ENCODE results near the gene HADH. TPM values are rescaled to one million over a fixed set of nuclear protein-coding genes. Genes with fewer than 3 reads are reported as not detected.

HADH gene
- total RNA-seq, 2 experiments from 2014 or later = 31.2 to 78.7 TPM

DNA sequence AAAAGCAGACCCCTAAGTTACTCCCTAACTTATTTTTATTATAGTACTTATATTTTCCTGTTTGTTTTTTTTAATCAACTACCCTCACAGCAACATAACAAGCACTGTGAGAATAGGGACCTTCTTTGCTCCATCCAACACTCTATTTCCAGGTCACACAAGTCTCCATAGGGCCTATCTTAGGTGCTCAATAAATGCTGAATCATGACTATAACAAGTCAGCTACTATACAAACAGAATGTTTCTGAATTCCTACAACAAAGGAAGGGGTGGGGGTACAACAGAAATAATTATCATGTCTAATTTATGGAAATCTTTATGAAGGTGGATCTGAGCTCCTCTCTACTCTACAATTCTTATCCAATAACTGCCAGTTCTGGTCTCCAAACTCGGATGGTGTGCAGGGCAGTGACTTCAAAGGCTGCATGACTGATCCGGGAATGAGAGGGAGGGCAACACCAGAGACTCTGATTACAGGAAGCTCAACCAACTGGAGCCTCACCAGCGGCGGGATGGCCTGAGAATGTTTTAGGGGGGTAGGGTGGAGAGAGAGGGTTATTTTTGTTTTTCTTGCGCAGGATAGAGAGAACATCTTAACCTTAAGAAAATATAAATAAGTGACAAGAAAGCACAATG is 71.1 kb downstream of the HADH start:
- no peaks in the 10 kb centered on the region for H3K9me3 ChIP-seq (ENCODE audit: low read length)
- TF ChIP-seq EZH2phosphoT487 (IDR thresholded peaks at IDR 0.05; ENCODE audit: borderline replicate concordance, low read depth, low read length) = no peak
- TF ChIP-seq, protein P1, sequence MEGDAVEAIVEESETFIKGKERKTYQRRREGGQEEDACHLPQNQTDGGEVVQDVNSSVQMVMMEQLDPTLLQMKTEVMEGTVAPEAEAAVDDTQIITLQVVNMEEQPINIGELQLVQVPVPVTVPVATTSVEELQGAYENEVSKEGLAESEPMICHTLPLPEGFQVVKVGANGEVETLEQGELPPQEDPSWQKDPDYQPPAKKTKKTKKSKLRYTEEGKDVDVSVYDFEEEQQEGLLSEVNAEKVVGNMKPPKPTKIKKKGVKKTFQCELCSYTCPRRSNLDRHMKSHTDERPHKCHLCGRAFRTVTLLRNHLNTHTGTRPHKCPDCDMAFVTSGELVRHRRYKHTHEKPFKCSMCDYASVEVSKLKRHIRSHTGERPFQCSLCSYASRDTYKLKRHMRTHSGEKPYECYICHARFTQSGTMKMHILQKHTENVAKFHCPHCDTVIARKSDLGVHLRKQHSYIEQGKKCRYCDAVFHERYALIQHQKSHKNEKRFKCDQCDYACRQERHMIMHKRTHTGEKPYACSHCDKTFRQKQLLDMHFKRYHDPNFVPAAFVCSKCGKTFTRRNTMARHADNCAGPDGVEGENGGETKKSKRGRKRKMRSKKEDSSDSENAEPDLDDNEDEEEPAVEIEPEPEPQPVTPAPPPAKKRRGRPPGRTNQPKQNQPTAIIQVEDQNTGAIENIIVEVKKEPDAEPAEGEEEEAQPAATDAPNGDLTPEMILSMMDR (conservative IDR thresholded peaks at IDR 0.05; ENCODE audit: low read length) = no peak
- CTCF ChIA-PET (ENCODE audit: unreplicated experiment) = interaction anchor here (0.7 to 1.2 kb wide), 2 partner anchors 26 to 31 kb away, joined by 3 read pairs; no protein-coding TSS in a partner anchor
- peaks cover 95% of the 10 kb centered on the region for H3K36me3 ChIP-seq (ENCODE audit: insufficient read depth, low read length)
- no peak overlapping the region for H3K27ac ChIP-seq (ENCODE audit: low read depth, low read length, poor library complexity, severe bottlenecking)
- H3K4me3 ChIP-seq (ENCODE audit: low read depth, low read length, poor library complexity, severe bottlenecking) = no peak overlapping the region
- H3K4me2 ChIP-seq (ENCODE audit: low read length) = no peak overlapping the region
- intact Hi-C loops (cut with micrococcal nuclease; ENCODE audit: unreplicated experiment) = no loop called here
- H2AFZ ChIP-seq (ENCODE audit: low read length) = no peak overlapping the region
- H3K9me2 ChIP-seq (ENCODE audit: insufficient read depth, low read length) = no peaks in the 10 kb centered on the region
- BruUV-seq (replicated peaks) = no TSS peak
- POLR2A ChIA-PET = interaction anchor here (0.5 to 1.3 kb wide), 7 partner anchors 8 to 89 kb away, joined by 3 to 7 read pairs (median 4); no protein-coding TSS in a partner anchor
- no peak for DNase-seq (ENCODE audit: low spot score)
- no peaks in the 10 kb centered on the region for H4K20me1 ChIP-seq (ENCODE audit: insufficient read depth, low read length)
- no peaks in the 10 kb centered on the region for H3K79me2 ChIP-seq (ENCODE audit: insufficient read depth, low read depth, low read length)
- H3K4me1 ChIP-seq (ENCODE audit: insufficient read depth, low read length, poor library complexity, severe bottlenecking) = peaks cover 31% of the 10 kb centered on the region

GRCh38 chr4:108068442-108068841 is 78.8 kb downstream of the HADH start:
- H4K20me1 ChIP-seq (ENCODE audit: insufficient read depth, low read length) = no peaks in the 10 kb centered on the region; the same call in 1 of the 2 replicates
- H3K4me2 ChIP-seq (ENCODE audit: low read length) = no peak overlapping the region
- intact Hi-C loops (cut with micrococcal nuclease; ENCODE audit: unreplicated experiment) = no loop called here
- peaks cover 22% of the 10 kb centered on the region for H3K4me1 ChIP-seq (ENCODE audit: insufficient read depth, low read length, poor library complexity, severe bottlenecking)
- POLR2A ChIA-PET = interaction anchor here (0.6 to 1.6 kb wide), 8 partner anchors 8 to 605 kb away, joined by 3 to 5 read pairs (median 3); no protein-coding TSS in a partner anchor
- no TSS peak for BruUV-seq (replicated peaks)
- no peaks in the 10 kb centered on the region for H3K79me2 ChIP-seq (ENCODE audit: insufficient read depth, low read depth, low read length)
- DNase-seq (ENCODE audit: low spot score) = no peak
- no peaks in the 10 kb centered on the region for H3K9me3 ChIP-seq (ENCODE audit: low read length)
- peaks cover 99% of the 10 kb centered on the region for H3K36me3 ChIP-seq (ENCODE audit: insufficient read depth, low read length)
- H3K9me2 ChIP-seq (ENCODE audit: insufficient read depth, low read length) = no peaks in the 10 kb centered on the region
- H3K27ac ChIP-seq (ENCODE audit: low read depth, low read length, poor library complexity, severe bottlenecking) = no peak overlapping the region
- no peak overlapping the region for H3K4me3 ChIP-seq (ENCODE audit: low read depth, low read length, poor library complexity, severe bottlenecking)
- CTCF ChIA-PET (ENCODE audit: unreplicated experiment) = no interaction called here
- TF ChIP-seq EZH2phosphoT487 (IDR thresholded peaks at IDR 0.05; ENCODE audit: borderline replicate concordance, low read depth, low read length) = no peak
- TF ChIP-seq, protein P1 (conservative IDR thresholded peaks at IDR 0.05; ENCODE audit: low read length) = no peak
- H2AFZ ChIP-seq (ENCODE audit: low read length) = no peak overlapping the region

- Histone ChIP-seq H2AFZ (ENCODE audit: low read length) (no peak overlapping the region), H3K79me2 (ENCODE audit: insufficient read depth, low read depth, low read length) (no peaks in the 10 kb centered on the region), H3K9me3 (ENCODE audit: low read length) (no peaks in the 10 kb centered on the region), H3K4me1 (ENCODE audit: insufficient read depth, low read length, poor library complexity, severe bottlenecking) (peaks cover 26% of the 10 kb centered on the region), H4K20me1 (ENCODE audit: insufficient read depth, low read length) (no peaks in the 10 kb centered on the region; the same call in 1 of the 2 replicates), H3K9me2 (ENCODE audit: insufficient read depth, low read length) (no peaks in the 10 kb centered on the region), H3K4me3 (ENCODE audit: low read depth, low read length, poor library complexity, severe bottlenecking) (no peak overlapping the region), H3K4me2 (ENCODE audit: low read length) (no peak overlapping the region), H3K27ac (ENCODE audit: low read depth, low read length, poor library complexity, severe bottlenecking) (no peak overlapping the region), H3K36me3 (ENCODE audit: insufficient read depth, low read length) (peaks cover 98% of the 10 kb centered on the region)
- no peak for DNase-seq (ENCODE audit: low spot score)
- no TSS peak for BruUV-seq (replicated peaks)
- ChIA-PET POLR2A (interaction anchor here (1.8 kb wide), 1 partner anchor 15 kb away, joined by 4 read pairs; no protein-coding TSS in a partner anchor), CTCF (ENCODE audit: unreplicated experiment) (no interaction called here)
- TF ChIP-seq, protein P1 (conservative IDR thresholded peaks at IDR 0.05; ENCODE audit: low read length) = no peak
- no peak for TF ChIP-seq EZH2phosphoT487 (IDR thresholded peaks at IDR 0.05; ENCODE audit: borderline replicate concordance, low read depth, low read length)
- intact Hi-C loops (cut with micrococcal nuclease; ENCODE audit: unreplicated experiment) = no loop called here
Observed at GRCh38 chr4:108070775-108071174, 81.1 kb downstream of the HADH start.
